ENCODE measurements around the gene MRPL34. TPM values are rescaled to one million over a fixed set of nuclear protein-coding genes. Genes with fewer than 3 reads are reported as not detected.

MRPL34 gene
- total RNA-seq, 2 donors from 2014 or later, result 47.0 to 47.1 TPM

DNA sequence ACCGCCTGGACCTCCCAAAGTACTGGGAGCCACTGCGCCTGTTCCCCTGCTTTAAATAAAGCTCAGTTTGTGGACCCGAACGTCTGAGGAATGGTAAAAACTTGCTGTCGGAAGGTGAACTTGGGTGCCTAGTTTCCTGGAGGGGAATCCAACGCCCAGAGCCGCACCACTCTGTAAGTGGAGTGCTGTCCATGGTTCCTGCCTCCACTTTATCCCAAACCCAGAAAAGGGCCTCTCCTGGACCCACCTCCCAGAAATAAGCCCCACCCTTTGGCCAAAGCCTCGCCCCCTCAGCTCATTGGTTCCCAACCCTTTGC, 26.6 kb downstream of the MRPL34 start:
- H3K27me3 Mint-ChIP-seq, result no peaks in the 10 kb centered on the region
- no peak overlapping the region for H3K27ac Mint-ChIP-seq
- no peak for ATAC-seq
- no peaks in the 10 kb centered on the region for H3K9me3 ChIP-seq (ENCODE audit: control insufficient read depth, low read length, poor library complexity, severe bottlenecking)
- H3K36me3 Mint-ChIP-seq (ENCODE audit: low read depth), result peaks cover 2% of the 10 kb centered on the region
- H3K4me3 Mint-ChIP-seq, result no peak overlapping the region
- no peak for DNase-seq
- H3K4me1 Mint-ChIP-seq, result peaks cover 21% of the 10 kb centered on the region

DNA sequence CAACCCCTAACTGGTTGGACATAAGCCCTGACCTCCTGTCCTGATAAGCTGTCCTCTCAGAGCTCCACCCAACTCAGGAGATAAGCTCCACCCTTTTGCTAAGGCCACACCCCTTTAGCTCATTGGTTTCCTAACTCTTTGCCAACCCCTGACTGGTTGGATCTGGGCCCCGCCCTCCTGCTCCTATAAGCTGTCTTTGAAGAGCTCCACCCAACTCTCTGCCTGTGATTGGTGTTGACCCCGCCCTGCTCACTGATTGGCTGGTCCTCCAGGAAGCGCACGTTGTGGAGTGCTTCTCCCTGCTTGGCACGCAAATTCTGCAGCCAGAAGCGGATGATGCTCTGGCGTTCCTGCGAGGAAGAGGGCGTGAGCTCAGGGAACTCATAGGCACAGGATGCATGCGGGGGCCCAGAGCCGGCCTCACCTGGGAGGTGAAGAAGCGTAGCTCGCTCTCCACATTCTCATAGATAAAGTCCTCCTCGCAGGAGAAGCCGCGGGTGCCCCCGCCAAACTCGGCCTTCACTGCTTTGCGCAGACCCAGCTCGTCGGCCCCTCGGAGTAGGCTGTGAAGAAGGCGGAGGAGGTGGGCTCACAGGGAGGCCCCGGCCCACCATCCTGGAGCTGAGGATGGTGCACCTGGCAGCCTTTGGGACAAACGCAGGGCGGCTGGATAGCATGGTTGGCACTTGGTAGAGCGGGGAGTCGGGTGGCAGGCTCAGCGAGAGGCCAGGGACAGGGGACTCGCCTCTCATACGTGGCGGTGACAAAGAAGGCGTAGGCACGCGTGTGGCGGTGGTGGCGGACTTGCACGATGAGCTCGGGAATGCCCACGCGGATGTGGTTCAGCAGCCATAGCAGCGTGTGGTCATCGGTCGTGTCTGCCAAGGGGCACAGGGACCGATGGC, 27.3 kb downstream of the MRPL34 start:
- DNase-seq (no peak), ATAC-seq (no peak)
- Mint-ChIP-seq H3K36me3 (ENCODE audit: low read depth) (peaks cover 2% of the 10 kb centered on the region), H3K4me1 (peaks cover 21% of the 10 kb centered on the region), H3K4me3 (peak overlapping the region; percentile 15), H3K27ac (no peak overlapping the region), H3K27me3 (no peaks in the 10 kb centered on the region)
- no peaks in the 10 kb centered on the region for H3K9me3 ChIP-seq (ENCODE audit: control insufficient read depth, low read length, poor library complexity, severe bottlenecking)

DNA sequence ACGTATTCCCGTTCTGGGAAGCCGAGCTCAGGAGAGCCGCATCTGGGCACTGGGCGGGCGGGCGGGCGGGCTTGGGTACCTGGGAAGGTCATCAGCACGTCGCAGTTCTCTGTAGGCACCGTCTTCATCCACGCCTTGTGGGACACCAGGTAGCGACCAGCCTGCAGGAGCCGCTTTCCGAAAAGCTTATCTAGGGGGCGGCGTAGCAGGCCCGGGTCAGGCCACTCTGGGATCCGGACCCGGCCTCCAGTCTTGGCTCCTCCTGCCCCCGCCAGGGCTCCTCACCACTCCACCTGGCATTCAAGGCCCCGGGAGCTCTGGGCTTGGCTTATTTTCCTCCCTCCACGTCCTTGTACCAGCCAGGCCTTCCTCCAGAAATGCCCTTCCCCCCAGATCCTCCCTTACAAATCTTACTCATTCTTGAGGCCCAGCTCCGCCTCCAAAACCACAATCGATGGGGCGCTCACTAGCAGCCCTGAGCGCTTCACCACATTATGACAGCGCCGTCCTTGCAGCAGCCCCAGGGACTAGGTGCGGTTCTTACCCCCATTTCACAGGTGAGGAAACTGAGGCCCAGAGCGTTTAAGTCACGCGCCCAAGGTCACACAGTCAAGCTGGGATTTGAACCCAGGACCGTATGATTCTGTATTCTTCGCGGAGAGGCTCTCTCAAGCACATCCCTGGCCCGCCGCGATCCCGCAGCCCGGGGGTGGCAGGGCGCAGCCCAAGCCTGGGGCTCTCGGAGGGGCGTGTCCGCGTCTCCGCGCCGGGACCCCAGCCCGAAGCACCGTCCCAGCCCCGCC, 28.1 kb downstream of the MRPL34 start:
- H3K36me3 Mint-ChIP-seq (ENCODE audit: low read depth), result peaks cover 2% of the 10 kb centered on the region
- H3K27ac Mint-ChIP-seq, result no peak overlapping the region
- H3K4me3 Mint-ChIP-seq, result peak overlapping the region; percentile 92
- H3K4me1 Mint-ChIP-seq, result peaks cover 23% of the 10 kb centered on the region
- H3K9me3 ChIP-seq (ENCODE audit: control insufficient read depth, low read length, poor library complexity, severe bottlenecking), result no peaks in the 10 kb centered on the region
- DNase-seq (peak in 2 of 3 donors; percentile 51 to 53), ATAC-seq (peak; percentile 29)
- H3K27me3 Mint-ChIP-seq, result no peaks in the 10 kb centered on the region

DNA sequence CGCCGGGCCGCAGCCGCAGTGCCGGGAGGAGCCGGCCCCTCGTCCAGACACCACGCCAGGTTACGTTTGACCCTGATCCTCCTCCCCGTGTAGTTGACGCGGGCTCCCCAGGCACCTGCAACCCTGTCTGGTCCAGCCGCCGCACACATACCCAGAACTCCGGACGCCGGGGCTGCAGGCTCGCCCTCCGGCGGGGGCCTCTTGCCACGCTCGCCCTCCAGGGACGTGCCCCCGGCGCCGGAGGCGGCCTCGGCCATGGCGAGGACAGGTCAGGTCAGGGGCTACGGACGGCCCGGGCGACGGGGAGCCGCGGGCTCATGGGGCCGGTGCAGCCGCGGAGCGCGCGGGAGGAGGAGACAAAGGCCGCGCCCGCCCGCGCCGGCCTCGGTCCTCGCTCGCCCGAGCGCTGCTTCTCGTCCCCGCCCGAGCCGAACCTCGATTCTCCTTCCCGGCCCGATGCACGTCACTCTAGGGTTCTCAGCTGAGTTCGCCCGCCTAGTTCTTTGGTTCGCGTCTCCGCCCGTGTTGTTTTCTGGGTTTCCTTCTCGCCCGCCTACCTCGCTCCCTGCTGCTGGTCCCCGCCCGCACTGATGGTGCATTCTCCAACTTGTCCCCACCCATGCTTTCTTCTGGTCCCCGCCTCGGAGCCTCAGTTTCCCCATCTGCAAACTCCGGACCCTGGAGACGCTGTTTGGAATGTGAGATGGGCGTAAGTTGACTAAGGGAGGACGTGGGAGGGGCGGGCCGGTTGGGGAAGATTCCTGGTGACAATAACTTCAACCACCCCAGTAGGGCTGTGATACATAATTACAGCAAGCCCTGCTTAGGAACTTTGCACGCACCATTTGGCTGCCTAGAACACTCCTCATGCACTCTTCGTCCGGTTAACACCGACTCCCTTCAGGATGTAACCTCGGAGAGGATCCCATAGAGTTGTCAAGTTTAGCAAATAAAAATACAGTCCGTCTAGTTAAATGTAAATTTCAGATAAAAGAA, 29.0 kb downstream of the MRPL34 start, which contains the start of gene ANO8:
TSS of gene ANO8 (minus strand) at position 442 of the 996 bp plus-strand sequence. CDS start at position 257, 185 bp downstream.
- Mint-ChIP-seq H3K4me3 (peak within 1 kb of the TSS; percentile 92), H3K27ac (no peak within 1 kb of the TSS), H3K36me3 (ENCODE audit: low read depth) (peaks cover 2% of the 10 kb centered on the region), H3K27me3 (no peaks in the 10 kb centered on the region), H3K4me1 (peaks cover 22% of the 10 kb centered on the region)
- ATAC-seq (peak; percentile 68), DNase-seq (peak; percentile 85 to 96 (median 88))
- H3K9me3 ChIP-seq (ENCODE audit: control insufficient read depth, low read length, poor library complexity, severe bottlenecking), result no peaks in the 10 kb centered on the region

DNA sequence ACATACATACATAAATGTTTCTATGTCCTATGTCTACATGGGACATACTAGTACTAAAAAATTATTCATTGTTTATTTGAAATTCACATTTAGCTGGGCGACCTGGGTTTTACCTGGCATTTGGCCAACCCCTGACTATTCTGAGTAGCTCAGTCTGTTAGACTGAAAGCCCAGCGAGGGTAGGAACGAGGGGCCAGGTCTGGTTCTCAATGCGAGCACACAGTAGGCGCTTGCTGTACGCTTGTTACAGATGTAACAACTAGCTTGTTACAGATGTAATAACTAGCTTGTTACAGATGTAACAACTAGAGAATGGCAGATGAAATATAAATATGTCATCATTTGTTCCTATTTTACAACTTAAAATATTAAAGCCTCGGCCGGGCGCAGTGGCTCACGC, 29.9 kb downstream of the MRPL34 start:
- Mint-ChIP-seq H3K4me1 (peaks cover 23% of the 10 kb centered on the region), H3K27me3 (no peaks in the 10 kb centered on the region), H3K27ac (no peak overlapping the region), H3K36me3 (ENCODE audit: low read depth) (peaks cover 2% of the 10 kb centered on the region), H3K4me3 (peak overlapping the region; percentile 28)
- DNase-seq (no peak), ATAC-seq (no peak)
- no peaks in the 10 kb centered on the region for H3K9me3 ChIP-seq (ENCODE audit: control insufficient read depth, low read length, poor library complexity, severe bottlenecking)

DNA sequence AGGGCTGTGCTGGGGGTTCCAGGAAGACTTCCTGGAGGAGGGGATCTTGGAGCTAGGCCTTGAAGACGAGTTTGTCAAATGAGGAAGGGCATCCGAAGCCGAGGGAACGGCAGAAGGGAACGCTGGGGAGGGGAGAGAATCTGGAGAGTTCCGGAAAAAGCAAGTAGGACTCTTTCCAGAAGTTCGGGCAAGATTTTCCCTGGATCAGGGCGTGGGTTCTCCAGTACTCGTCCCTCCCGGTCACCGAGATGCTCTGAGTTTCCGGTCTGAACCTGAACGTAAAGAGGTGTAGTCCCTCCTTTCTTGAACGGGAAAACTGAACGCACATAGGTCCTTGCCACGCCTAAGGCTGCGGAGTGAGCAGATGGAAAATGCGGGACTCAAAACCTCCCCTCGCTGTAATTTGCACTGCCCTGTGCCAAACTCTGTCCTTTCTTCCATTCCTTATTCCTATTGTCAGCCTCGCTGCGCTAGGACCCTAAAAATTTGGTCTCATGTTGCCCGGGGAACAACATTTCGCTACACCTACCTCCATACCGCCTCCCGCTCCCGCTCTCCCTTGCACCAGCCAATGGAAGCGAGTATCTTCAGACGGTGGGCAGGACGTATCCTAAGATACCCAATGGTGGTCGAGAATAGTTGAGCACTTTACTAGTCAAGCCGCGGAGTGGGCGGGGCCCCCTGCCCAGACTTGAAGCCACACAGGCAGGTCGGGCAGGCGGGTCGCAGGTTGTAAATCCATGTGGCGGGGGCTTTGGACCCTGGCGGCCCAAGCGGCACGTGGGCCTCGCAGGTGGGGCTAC, 31.4 kb downstream of the MRPL34 start, which contains the start of gene GTPBP3:
TSS of gene GTPBP3 (plus strand) at position 682 of the 803 bp plus-strand sequence. CDS start at position 741, 59 bp downstream.
- H3K4me3 Mint-ChIP-seq, result peak within 1 kb of the TSS; percentile 98
- H3K4me1 Mint-ChIP-seq, result peaks cover 20% of the 10 kb centered on the region
- ATAC-seq, result peak; percentile 91
- H3K27ac Mint-ChIP-seq, result peak within 1 kb of the TSS; percentile 93
- peak; percentile 90 to 93 (median 92) for DNase-seq
- H3K36me3 Mint-ChIP-seq (ENCODE audit: low read depth), result peaks cover 2% of the 10 kb centered on the region
- H3K27me3 Mint-ChIP-seq, result no peaks in the 10 kb centered on the region
- no peaks in the 10 kb centered on the region for H3K9me3 ChIP-seq (ENCODE audit: control insufficient read depth, low read length, poor library complexity, severe bottlenecking)

DNA sequence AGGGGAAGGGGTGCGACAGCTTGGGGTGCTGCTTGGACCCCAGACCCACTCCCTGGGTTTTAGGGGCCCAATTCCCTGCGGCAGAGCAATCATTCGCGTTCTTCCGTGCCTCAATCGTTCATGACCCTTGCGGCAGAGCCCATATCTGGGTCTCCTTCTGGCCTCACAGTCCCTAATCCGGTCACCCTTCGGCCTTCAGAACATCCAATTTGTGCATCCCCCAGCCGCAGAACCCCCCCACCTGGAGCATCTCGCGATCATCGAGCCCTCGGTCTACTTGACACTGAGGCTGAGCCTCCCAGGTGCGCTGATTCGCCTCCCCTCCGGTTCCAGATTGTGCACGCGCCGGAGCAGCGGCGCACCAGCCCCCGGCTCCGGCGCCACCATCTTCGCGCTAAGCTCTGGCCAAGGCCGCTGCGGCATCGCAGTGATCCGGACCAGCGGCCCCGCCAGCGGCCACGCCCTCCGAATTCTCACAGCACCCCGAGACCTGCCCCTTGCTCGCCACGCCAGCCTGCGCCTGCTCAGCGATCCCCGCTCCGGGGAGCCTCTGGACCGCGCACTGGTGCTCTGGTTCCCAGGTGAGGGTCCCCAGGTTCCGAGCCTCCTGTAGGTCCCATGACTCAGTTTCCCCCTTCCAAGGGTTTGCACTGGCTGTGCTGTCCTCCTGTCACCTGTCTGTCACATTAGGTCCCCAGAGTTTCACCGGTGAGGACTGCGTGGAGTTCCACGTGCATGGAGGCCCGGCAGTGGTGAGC, 32.2 kb downstream of the MRPL34 start:
- ATAC-seq (peak; percentile 10), DNase-seq (peak in 1 of 3 donors; percentile 16)
- Mint-ChIP-seq H3K4me3 (peak overlapping the region; percentile 98), H3K27me3 (no peaks in the 10 kb centered on the region), H3K4me1 (peaks cover 17% of the 10 kb centered on the region), H3K27ac (peak overlapping the region; percentile 93), H3K36me3 (ENCODE audit: low read depth) (peaks cover 2% of the 10 kb centered on the region)
- H3K9me3 ChIP-seq (ENCODE audit: control insufficient read depth, low read length, poor library complexity, severe bottlenecking), result no peaks in the 10 kb centered on the region

DNA sequence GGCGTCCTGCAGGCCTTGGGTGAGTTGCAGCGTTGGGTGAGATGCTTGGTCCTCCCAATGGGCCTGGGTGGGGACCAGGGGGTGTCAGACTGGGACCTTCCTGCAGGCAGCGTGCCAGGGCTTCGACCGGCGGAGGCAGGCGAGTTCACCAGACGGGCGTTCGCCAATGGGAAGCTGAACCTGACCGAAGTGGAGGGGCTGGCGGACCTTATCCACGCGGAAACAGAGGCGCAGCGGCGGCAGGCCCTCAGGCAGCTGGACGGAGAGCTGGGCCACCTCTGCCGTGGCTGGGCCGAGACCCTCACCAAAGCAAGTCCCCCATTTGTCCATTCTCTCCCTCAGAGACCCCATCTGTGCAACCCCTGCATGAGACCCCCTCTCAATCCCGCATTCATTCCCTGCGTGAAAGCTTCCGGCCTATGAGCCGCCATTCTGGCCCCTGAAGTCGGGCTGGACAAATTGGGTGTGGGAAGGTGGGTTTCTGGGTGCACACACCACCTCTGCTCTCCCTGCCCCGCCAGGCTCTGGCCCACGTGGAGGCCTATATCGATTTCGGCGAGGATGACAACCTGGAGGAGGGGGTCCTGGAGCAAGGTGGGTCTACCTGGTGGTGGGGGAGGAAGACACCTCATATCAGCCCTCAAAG, 32.9 kb downstream of the MRPL34 start:
- Mint-ChIP-seq H3K27me3 (no peaks in the 10 kb centered on the region), H3K36me3 (ENCODE audit: low read depth) (peaks cover 2% of the 10 kb centered on the region), H3K4me3 (peak overlapping the region; percentile 98), H3K27ac (peak overlapping the region; percentile 93), H3K4me1 (peaks cover 17% of the 10 kb centered on the region)
- H3K9me3 ChIP-seq (ENCODE audit: control insufficient read depth, low read length, poor library complexity, severe bottlenecking), result no peaks in the 10 kb centered on the region
- ATAC-seq, result no peak
- no peak for DNase-seq

DNA sequence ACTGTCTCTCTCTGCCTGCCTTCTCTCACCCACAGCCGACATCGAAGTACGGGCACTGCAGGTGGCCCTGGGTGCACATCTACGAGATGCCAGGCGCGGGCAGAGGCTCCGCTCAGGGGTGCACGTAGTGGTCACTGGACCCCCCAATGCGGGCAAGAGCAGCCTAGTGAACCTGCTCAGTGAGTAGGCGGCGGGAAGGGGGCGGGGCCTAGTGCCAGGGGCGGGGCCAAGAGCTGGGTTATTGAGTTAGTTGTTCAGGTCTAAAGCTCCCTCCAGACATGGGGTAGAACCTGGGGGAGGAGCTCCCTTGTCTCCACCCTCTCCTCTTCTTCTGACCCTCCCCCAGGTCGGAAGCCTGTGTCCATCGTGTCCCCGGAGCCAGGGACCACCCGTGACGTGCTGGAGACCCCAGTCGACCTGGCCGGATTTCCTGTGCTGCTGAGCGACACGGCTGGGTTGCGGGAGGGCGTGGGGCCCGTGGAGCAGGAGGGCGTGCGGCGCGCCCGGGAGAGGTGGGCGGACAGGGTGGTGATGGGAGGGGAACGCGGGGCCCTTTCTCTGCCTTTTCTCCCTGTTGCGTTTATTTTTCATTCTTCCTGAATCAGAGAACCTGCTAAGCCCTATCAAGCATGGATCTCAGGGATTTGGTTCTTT, 33.5 kb downstream of the MRPL34 start:
- ATAC-seq (no peak), DNase-seq (no peak)
- peak overlapping the region; percentile 98 for H3K4me3 Mint-ChIP-seq
- H3K27ac Mint-ChIP-seq, result no peak overlapping the region
- no peaks in the 10 kb centered on the region for H3K27me3 Mint-ChIP-seq
- peaks cover 14% of the 10 kb centered on the region for H3K4me1 Mint-ChIP-seq
- no peaks in the 10 kb centered on the region for H3K36me3 Mint-ChIP-seq (ENCODE audit: low read depth)
- H3K9me3 ChIP-seq (ENCODE audit: control insufficient read depth, low read length, poor library complexity, severe bottlenecking), result no peaks in the 10 kb centered on the region

DNA sequence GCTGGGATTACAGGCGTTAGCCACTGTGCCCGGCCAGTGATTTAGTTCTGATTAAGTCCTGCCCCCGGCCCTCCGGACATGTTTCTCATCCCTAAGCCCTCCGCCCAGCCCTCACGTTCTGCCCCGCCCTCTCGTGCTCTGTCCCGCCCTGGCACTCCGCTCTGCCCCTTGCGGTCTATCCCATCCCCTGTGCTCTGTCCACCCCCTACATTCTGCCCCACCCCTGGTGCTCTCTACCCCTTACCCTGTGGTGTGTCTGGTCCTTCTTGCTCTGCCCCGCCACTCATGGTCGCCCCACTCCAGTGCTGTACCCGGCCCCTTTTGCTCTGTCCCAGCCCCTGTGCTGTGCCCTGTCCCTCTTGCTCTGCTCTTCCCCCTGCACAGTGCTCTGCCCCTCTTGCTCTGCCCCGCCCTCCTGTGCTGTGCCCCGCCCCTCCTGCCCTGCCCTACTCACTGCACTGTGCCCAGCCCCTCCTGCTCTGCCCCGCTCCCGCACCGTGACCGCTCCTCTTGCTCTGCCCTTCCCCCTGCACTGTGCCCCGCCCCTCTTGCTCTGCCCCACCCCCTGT, 34.7 kb downstream of the MRPL34 start:
- no peak for ATAC-seq

More for the DNA sequence above, 34.7 kb downstream of the MRPL34 start:
- DNase-seq, result no peak
- H3K36me3 Mint-ChIP-seq (ENCODE audit: low read depth), result no peaks in the 10 kb centered on the region
- peak overlapping the region; percentile 39 for H3K4me3 Mint-ChIP-seq
- no peaks in the 10 kb centered on the region for H3K27me3 Mint-ChIP-seq
- H3K9me3 ChIP-seq (ENCODE audit: control insufficient read depth, low read length, poor library complexity, severe bottlenecking), result no peaks in the 10 kb centered on the region
- no peak overlapping the region for H3K27ac Mint-ChIP-seq
- H3K4me1 Mint-ChIP-seq, result peaks cover 11% of the 10 kb centered on the region

Measured in T-helper 17 cell (primary cell).